Activated naive CD8-positive, alpha-beta T cell treated with anti-CD3 and anti-CD28 coated beads for 36 hours (primary cell): ENCODE data around the gene LDLRAD4. TPM values are rescaled to one million over a fixed set of nuclear protein-coding genes. Genes with fewer than 3 reads are reported as not detected.
"Not testable (repeated sequence)": the region's sequence is repeated elsewhere in the genome, so short reads cannot be mapped to it uniquely, and the experiment has no call there.

Source experiments
- DNase-seq: peaks from one replicate; pipeline ENCODE4 v3.0.0; 2021
- H3K27ac Mint-ChIP-seq: one replicate; pipeline ENCODE4 v1.8.0; 2022; ENCODE audit warnings: mild to moderate bottlenecking, moderate library complexity, mixed read lengths
- H3K27me3 Mint-ChIP-seq: one replicate; pipeline ENCODE4 v1.8.0; 2022; ENCODE audit warnings: mild to moderate bottlenecking, mixed read lengths
- H3K36me3 Mint-ChIP-seq: one replicate; pipeline ENCODE4 v1.8.0; 2021; ENCODE audit warnings: mild to moderate bottlenecking, mixed read lengths
- H3K4me1 Mint-ChIP-seq: one replicate; pipeline ENCODE4 v1.8.0; 2021; ENCODE audit warnings: mixed read lengths
- H3K4me3 Mint-ChIP-seq: one replicate; pipeline ENCODE4 v1.8.0; 2022; ENCODE audit warnings: mild to moderate bottlenecking, moderate library complexity, mixed read lengths
- H3K9me3 Mint-ChIP-seq: one replicate; pipeline ENCODE4 v1.8.0; 2022; ENCODE audit warnings: mixed read lengths
- total RNA-seq, 2 experiments: library from RNA; stranded (reverse); gene quantifications; one replicate each; pipeline ENCODE4 v1.2.3, GENCODE V29; 2021

The LDLRAD4 gene
- total RNA-seq, 2 experiments from 2014 or later = 27.4 to 27.5 TPM

DNA sequence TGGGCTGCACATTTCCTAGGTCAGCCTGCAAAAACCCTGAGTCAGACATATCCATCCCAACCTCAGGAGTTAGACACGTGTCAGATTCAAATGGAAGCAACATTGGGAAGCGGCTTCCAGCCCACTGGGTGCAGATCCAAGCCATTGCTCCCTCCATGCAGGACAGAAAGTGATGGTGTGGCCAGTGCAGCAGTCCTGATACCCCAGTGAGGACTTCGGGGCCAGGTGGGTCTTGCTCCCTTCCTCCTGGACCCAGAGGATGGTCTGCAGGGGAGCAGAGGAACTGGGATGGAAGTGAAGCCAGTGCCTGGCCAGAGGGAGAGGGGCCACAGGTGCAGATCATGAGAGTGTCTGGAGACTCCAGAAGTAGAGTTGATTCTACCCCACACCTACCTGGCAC, 255.8 kb downstream of the LDLRAD4 start:
- H3K27me3 Mint-ChIP-seq = no peaks in the 10 kb centered on the region
- H3K4me1 Mint-ChIP-seq = peaks cover 29% of the 10 kb centered on the region
- H3K36me3 Mint-ChIP-seq = peaks cover 75% of the 10 kb centered on the region
- no peak overlapping the region for H3K27ac Mint-ChIP-seq
- no peak overlapping the region for H3K4me3 Mint-ChIP-seq
- no peak for DNase-seq
- peaks cover 3% of the 10 kb centered on the region for H3K9me3 Mint-ChIP-seq

DNA sequence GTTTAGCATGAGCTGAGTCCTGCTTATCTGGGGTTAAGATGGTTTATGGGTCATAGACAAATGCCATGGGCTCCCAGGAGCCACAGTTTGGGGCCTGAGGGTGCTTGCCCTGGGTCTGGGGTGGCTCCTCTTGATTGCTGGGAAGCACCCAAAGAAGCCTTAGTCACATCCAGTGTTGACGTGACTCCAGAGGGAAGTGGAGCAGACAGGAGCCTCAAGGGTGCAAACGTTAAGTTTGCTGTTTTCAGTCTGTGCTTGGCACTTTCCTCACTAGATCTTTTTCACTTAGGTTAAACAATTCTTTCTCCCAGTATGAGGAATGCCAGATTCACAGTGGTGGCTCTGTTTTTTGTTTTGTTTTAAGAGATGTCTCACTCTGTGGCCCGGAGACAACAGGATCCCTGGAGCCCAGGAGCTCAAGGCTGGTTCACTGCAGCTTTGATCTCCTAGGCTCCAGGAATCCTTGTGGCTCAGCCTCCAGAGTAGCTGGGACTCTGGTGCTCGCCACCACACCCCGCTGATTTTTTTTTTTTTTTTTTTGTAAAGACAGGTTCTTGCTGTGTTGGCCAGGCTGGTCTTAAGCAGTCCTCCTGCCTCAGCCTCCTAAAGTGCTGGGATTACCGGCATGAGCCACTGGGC, 256.5 kb downstream of the LDLRAD4 start:
- DNase-seq = no peak
- H3K27ac Mint-ChIP-seq = no peak overlapping the region
- H3K27me3 Mint-ChIP-seq = no peaks in the 10 kb centered on the region
- H3K36me3 Mint-ChIP-seq = peaks cover 78% of the 10 kb centered on the region
- peaks cover 31% of the 10 kb centered on the region for H3K4me1 Mint-ChIP-seq
- no peaks in the 10 kb centered on the region for H3K9me3 Mint-ChIP-seq
- no peak overlapping the region for H3K4me3 Mint-ChIP-seq

DNA sequence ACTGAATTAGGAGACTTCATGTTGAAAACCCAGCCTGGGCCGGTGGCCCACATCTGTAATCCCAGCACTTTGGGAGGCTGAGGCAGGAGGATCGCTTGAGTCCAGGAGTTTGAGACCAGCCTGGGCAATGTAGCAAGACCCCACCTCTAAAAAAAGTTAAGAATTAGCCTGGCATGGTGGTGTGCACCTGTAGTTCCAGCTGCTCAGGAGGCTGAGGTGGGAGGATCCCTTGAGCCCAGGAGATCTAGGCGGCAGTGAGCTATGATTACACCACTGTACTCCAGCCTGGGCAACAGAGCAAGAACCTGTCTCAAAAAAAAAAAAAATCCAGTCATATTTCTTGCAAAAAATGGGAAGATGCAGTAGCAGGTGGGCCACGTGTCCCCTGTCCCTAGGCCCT, 257.8 kb downstream of the LDLRAD4 start:
- not testable (repeated sequence) for H3K4me3 Mint-ChIP-seq
- peaks cover 83% of the 10 kb centered on the region for H3K36me3 Mint-ChIP-seq

DNA sequence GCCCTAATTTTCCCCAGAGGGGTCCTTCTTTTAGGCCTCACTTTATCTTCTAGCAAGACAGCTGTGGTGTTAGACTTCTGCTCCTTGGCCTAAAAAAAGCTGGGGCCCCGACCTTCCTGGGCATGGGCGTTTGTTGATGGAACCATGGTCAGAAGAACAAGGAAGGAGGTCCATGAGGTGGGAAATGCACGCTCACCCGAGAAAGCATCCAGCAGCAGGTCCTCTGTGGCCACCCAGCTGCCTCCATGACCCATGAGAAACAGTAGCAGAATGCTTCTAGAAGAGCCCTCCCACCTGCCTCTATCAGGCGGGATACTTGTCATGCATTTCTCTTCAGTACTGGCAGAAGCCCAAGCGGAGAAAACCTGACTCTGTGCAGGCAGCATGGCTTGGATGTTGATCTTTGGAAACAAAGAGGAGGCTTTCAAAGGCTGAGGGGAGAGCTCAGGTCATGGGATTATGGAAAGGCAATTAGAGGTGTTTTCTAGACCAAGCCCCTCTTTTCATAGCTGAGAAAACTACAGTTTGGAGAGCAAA, 258.7 kb downstream of the LDLRAD4 start:
- peaks cover 84% of the 10 kb centered on the region for H3K36me3 Mint-ChIP-seq
- no peaks in the 10 kb centered on the region for H3K27me3 Mint-ChIP-seq
- peaks cover 23% of the 10 kb centered on the region for H3K4me1 Mint-ChIP-seq
- DNase-seq = no peak
- no peak overlapping the region for H3K27ac Mint-ChIP-seq
- H3K4me3 Mint-ChIP-seq = no peak overlapping the region
- no peaks in the 10 kb centered on the region for H3K9me3 Mint-ChIP-seq

More for the DNA sequence above, 257.8 kb downstream of the LDLRAD4 start:
- not testable (repeated sequence) for H3K27me3 Mint-ChIP-seq, DNase-seq, H3K9me3 Mint-ChIP-seq, H3K27ac Mint-ChIP-seq
- peaks cover 29% of the 10 kb centered on the region for H3K4me1 Mint-ChIP-seq

DNA sequence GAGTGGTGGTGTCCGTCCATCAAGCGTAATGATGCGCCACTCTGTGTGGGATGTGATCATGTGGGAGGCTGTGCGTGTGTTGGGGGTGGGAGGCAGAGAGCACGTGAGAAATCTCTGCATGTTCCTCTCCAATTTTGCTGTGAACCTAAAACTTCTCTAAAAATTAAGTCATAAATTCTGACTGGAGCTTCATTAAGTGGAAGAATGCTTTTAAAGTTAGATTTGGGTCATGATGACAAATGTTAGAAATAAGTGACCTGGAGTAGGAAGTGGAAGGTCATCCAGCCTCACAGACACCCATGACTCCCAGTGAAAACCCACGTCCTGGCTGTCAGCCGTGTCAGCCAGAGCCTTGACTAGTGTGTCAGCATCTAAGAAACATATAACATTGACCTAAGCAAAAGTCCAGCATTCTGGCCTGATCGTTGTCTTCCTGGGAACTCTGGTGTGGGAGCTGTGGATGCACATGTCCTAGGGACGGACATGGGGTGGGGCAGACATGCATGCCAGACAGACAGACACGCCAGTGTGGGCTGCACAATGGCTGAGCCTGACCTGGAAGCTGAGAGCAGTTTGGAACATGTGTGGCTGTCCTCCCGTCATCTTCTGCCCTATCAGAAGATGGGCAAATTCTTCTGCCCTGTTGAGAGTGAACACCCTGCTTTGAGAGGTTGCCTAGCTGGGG, 262.2 kb downstream of the LDLRAD4 start:
- H3K27me3 Mint-ChIP-seq = no peaks in the 10 kb centered on the region
- H3K27ac Mint-ChIP-seq = peak overlapping the region; percentile 7
- H3K4me1 Mint-ChIP-seq = peaks cover 26% of the 10 kb centered on the region
- H3K9me3 Mint-ChIP-seq = no peaks in the 10 kb centered on the region
- no peak overlapping the region for H3K4me3 Mint-ChIP-seq
- DNase-seq = no peak
- H3K36me3 Mint-ChIP-seq = peaks cover 58% of the 10 kb centered on the region

DNA sequence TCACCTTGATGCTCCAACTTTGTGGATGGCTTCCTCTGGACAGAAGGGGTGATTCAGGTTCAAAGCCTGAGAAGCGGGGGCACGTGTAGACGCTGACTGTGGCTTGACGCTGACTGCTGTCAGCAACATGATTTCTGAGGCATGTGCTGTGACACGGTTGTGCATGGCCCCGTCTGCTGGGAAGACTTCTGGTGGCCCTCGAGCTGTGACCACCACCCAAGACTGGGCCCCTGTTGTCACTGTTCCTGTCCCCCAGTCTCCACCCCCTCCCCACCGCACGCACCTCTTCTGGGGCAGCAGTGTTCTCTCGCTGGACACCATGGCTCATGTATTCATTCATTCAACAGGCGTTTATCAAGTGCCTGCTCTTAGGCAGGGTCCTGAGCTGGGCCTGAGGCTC, 262.8 kb downstream of the LDLRAD4 start:
- peak overlapping the region; percentile 0 for H3K27ac Mint-ChIP-seq
- H3K9me3 Mint-ChIP-seq = no peaks in the 10 kb centered on the region
- H3K4me3 Mint-ChIP-seq = no peak overlapping the region
- peaks cover 53% of the 10 kb centered on the region for H3K36me3 Mint-ChIP-seq
- DNase-seq = no peak
- no peaks in the 10 kb centered on the region for H3K27me3 Mint-ChIP-seq
- H3K4me1 Mint-ChIP-seq = peaks cover 26% of the 10 kb centered on the region

DNA sequence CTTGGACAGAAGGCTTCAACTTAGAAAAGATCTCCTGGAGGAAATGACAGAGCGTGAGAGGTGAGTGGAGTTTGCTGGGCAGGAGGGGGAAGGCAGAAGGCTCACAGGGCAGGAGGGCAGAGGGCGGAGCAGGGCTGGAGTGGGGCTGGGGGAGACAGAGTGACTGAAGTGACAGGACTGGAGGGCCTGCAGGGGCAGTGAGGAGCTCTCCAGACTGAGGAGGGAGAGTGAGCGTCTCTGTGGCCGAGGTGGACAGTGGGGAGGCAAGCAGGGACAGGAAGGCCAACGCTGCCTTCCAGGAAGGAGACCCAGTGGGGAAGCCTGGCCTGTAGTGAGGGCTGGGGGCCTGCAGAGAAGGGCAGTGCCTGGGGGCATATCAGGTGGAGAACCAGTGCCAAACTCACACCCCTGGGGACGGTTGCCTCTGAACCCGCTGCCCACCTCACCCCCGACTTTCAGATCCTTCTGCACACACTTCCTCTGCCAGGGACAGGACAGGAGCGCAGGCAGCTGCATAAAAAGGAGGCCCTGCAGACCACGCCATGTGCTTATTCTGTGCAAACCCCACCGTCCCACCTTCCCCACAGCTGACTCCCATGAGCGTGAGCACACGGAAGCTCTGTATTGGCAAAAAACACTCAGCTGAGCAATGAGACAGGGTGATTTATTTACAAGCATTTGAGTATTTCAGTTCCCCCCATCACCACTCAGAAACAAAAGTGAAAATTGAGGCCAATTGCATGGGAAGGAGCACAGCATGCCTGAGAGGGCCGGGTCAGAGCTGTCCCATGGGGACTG, 263.5 kb downstream of the LDLRAD4 start:
- H3K27ac Mint-ChIP-seq = peak overlapping the region; percentile 59
- no peak for DNase-seq
- no peak overlapping the region for H3K4me3 Mint-ChIP-seq
- H3K4me1 Mint-ChIP-seq = peaks cover 26% of the 10 kb centered on the region
- peaks cover 46% of the 10 kb centered on the region for H3K36me3 Mint-ChIP-seq
- H3K27me3 Mint-ChIP-seq = no peaks in the 10 kb centered on the region
- H3K9me3 Mint-ChIP-seq = no peaks in the 10 kb centered on the region

DNA sequence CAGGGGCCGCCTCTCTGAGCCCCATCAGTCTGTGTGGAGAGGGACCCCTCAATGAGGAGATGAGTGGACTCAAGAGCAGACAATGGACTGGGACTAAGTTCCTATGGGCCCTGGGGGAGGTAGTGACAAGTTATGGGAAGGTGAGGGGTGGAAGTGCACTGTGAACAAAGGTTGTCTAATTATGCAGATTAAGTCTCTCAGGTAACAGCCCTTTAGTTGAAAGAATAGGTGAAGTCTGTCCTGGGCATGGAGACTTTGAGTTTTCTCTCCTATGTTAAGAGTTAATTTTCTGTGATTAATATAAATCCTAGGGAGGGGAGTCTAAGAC, 264.0 kb downstream of the LDLRAD4 start:
- no peaks in the 10 kb centered on the region for H3K9me3 Mint-ChIP-seq
- H3K36me3 Mint-ChIP-seq = peaks cover 41% of the 10 kb centered on the region
- no peak for DNase-seq
- peak overlapping the region; percentile 57 for H3K27ac Mint-ChIP-seq
- no peaks in the 10 kb centered on the region for H3K27me3 Mint-ChIP-seq
- H3K4me1 Mint-ChIP-seq = peaks cover 30% of the 10 kb centered on the region
- no peak overlapping the region for H3K4me3 Mint-ChIP-seq

DNA sequence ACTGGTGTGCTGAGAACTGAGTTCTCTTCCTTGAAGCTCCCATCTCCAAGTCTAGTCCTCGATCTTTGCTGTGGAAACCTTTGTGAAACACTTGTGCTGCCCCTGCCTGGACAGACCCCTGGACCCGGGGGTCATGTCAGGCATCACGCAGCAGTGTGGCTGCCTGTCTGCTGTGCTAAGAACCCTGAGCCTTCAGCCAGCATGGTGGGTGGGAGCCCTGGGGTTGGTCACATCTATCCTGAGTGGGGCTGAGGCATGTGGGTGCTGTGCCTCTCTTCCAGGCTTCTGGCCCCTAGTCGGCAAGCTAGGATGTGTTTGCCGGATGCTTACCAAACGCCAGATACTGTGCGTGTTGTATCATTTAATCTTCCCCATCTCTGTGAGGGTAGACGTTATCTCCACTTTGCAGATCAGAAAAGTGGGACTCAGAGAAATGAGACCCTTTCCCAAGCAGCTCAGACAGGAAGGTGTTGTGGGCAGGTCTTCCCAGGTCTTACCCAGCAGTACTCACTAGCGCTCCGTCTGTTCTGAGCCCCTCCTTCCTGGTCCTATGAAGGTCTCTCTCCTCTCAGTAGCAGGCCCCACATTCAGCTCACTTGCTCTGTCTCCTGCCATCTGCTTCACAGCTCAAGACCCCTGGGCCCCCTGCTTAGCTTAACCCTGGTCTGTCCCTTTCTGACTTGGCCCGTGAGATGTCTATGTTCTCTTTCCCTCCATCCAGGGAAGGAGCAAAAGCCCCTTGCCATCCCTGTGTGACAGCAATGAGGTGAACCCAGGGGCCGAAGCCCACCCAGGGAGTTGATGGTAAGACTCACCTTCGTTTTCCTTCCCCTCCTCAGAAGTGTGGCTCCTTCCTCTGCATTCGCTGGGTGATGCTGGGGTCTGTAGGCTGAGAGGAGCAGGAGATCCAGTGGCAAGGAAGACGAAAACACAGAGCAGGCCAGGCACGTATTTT, 265.0 kb downstream of the LDLRAD4 start:
- Mint-ChIP-seq H3K36me3 (peaks cover 31% of the 10 kb centered on the region), H3K9me3 (no peaks in the 10 kb centered on the region), H3K27me3 (no peaks in the 10 kb centered on the region), H3K4me1 (peaks cover 33% of the 10 kb centered on the region), H3K27ac (peak overlapping the region; percentile 42), H3K4me3 (no peak overlapping the region)
- DNase-seq = no peak

DNA sequence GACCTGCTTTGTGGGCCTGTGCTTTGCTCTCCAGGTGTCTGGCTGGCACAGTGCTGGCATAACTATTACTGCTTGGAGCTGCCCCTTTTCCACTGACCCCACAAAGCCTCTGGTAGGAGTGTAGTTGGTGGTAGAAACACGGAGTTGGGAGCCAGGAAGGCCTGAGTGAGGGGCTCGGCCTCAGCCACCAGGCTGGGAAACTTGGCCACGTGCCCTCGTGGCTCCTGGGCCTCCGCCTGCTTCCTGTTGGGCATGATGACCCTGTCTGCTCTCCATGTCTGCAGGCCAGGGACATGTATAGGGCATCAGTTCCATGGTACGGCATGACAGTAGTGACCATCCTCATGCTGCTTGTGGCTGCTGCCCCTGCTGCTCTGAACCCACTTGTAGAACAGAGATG, 266.6 kb downstream of the LDLRAD4 start:
- no peaks in the 10 kb centered on the region for H3K27me3 Mint-ChIP-seq
- no peak for DNase-seq
- no peak overlapping the region for H3K4me3 Mint-ChIP-seq
- peaks cover 30% of the 10 kb centered on the region for H3K4me1 Mint-ChIP-seq
- H3K27ac Mint-ChIP-seq = no peak overlapping the region
- no peaks in the 10 kb centered on the region for H3K9me3 Mint-ChIP-seq
- peaks cover 17% of the 10 kb centered on the region for H3K36me3 Mint-ChIP-seq

DNA sequence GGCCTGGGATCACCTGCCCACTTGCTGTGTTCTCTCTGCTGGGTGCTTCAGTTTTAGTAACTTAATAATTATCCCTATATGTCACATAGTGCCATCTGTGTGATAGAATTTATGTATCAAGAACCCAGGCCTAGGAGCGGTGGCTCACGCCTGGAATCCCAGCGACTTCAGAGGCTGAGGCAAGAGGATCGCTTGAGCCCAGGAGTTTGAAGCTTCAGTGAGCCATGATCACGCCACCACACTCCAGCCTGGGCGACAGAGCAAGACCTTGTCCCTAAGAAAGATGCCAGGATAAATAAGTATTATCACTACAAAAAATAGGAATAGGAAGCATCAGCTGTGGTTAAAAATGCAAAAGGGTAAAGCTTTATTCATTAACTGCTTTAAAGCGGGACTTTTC, 267.0 kb downstream of the LDLRAD4 start:
- H3K4me1 Mint-ChIP-seq = peaks cover 27% of the 10 kb centered on the region
- DNase-seq = no peak
- no peak overlapping the region for H3K4me3 Mint-ChIP-seq
- H3K9me3 Mint-ChIP-seq = no peaks in the 10 kb centered on the region
- H3K27ac Mint-ChIP-seq = no peak overlapping the region
- H3K27me3 Mint-ChIP-seq = no peaks in the 10 kb centered on the region
- peaks cover 14% of the 10 kb centered on the region for H3K36me3 Mint-ChIP-seq

DNA sequence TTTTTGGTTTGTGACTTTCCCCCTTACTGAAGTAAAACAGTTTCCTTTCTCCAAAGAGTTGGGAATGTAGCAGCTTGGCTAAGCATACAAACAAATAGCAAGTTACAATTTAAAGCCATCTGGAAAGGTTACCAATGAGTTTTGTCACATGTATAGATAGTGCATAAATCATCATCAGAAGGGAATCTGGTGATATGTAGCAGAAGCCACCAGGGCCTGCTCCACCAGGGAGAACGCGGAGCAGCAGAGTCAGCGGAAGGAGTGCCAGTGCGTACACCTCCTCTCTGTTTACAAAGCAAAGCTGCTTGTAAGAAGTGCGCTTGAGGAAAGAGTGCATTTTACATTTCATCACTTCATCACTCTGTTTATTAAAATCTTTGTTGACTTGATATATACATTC, 267.7 kb downstream of the LDLRAD4 start:
- H3K4me3 Mint-ChIP-seq = no peak overlapping the region
- H3K4me1 Mint-ChIP-seq = peaks cover 27% of the 10 kb centered on the region
- H3K27ac Mint-ChIP-seq = peak overlapping the region; percentile 23
- H3K27me3 Mint-ChIP-seq = no peaks in the 10 kb centered on the region
- DNase-seq = no peak
- H3K36me3 Mint-ChIP-seq = peaks cover 7% of the 10 kb centered on the region
- no peaks in the 10 kb centered on the region for H3K9me3 Mint-ChIP-seq

DNA sequence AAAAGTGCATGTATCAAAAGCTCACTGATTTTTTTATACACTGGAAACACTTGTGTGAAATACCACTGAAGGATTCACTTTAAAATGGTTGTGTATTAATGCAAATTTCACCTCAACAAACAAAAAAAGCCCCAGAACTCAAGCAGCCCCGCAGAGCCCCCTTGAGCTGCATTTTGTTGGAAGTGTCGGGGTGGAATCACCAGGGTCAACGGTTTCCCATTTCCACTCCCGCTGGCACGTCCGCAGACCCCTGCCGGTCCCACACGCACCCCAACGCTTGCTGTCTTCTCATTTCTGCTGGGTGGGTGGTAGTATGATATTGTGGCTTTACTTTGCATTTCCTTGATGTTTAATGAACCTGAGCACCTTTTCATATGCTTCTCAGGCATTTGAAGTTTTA, 268.1 kb downstream of the LDLRAD4 start:
- DNase-seq = no peak
- Mint-ChIP-seq H3K27me3 (no peaks in the 10 kb centered on the region), H3K4me3 (no peak overlapping the region), H3K9me3 (no peaks in the 10 kb centered on the region), H3K4me1 (peaks cover 27% of the 10 kb centered on the region), H3K27ac (no peak overlapping the region), H3K36me3 (peaks cover 6% of the 10 kb centered on the region)

DNA sequence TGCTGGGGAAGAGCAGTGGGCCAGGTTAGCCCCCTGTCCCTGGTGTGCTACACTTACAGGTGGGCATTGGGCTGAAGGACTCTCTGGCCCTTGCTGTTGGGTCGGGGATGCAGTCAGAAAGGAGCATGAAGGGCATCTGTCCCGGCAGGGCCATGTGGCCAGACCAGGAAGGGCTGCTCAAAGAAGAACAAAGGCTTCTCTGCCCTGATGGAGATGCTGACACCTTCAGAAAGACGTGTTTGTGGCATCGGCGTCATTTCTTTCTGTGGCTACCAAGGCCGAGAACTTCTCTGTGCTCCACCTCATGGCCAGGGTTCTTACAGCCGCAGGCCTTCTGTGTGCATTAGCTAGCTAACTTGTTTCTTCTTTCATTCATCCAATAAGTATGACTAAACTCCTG, 268.7 kb downstream of the LDLRAD4 start:
- H3K4me3 Mint-ChIP-seq = no peak overlapping the region
- peaks cover 26% of the 10 kb centered on the region for H3K4me1 Mint-ChIP-seq
- H3K27ac Mint-ChIP-seq = no peak overlapping the region
- peaks cover 3% of the 10 kb centered on the region for H3K36me3 Mint-ChIP-seq
- no peaks in the 10 kb centered on the region for H3K9me3 Mint-ChIP-seq
- no peak for DNase-seq
- H3K27me3 Mint-ChIP-seq = no peaks in the 10 kb centered on the region
